ENCODE measurements around the gene THG1L. TPM values are rescaled to one million over a fixed set of nuclear protein-coding genes. Genes with fewer than 3 reads are reported as not detected.

Gene THG1L
- polyA plus RNA-seq, 1 of the 3 experiments (the other 2 are of a cell fraction) = 37.0 TPM

GRCh38 chr5:157766442-157766841 is 35.2 kb downstream of the THG1L start:
- no peak overlapping the region for H3K4me2 ChIP-seq
- DNase-seq = no peak
- no peaks in the 10 kb centered on the region; a peak in 1 of 4 replicates for H3K4me1 ChIP-seq (ENCODE audit: control insufficient read depth in 1 of 2, insufficient read depth in 2 of 2, low read depth in 1 of 2, low read length in 1 of 2)
- H3K9me3 ChIP-seq = no peaks in the 10 kb centered on the region
- H3K9me2 ChIP-seq = no peaks in the 10 kb centered on the region
- H3K9ac ChIP-seq = no peak overlapping the region
- no peaks in the 10 kb centered on the region for H3K27me3 ChIP-seq (ENCODE audit: insufficient read depth)
- H3K27ac ChIP-seq (ENCODE audit: low read depth in 2 of 2, low read length in 1 of 2) = no peak overlapping the region
- ChIA-PET CTCF (interaction anchor here (1.4 to 2.1 kb wide), 2 partner anchors 183 to 1366 kb away, joined by 4 to 6 read pairs; no protein-coding TSS in a partner anchor), POLR2A (no interaction called here)
- H3K36me3 ChIP-seq (replicated peaks in 1 of 2; ENCODE audit: control insufficient read depth in 1 of 2, insufficient read depth in 2 of 2, low read length in 1 of 2) = peaks cover 0 to 3% of the 10 kb centered on the region in 2 experiments
- H3F3A ChIP-seq (replicated peaks; ENCODE audit: insufficient read depth) = no peaks in the 10 kb centered on the region
- no peaks in the 10 kb centered on the region for H4K20me1 ChIP-seq (ENCODE audit: insufficient read depth)
- TF ChIP-seq EZH2phosphoT487 (IDR thresholded peaks at IDR 0.05; ENCODE audit: borderline replicate concordance, low read depth) (no peak), CTCF (IDR thresholded peaks at IDR 0.05) (no peak), TEAD4 (IDR thresholded peaks at IDR 0.05; ENCODE audit: borderline replicate concordance, insufficient read depth) (no peak)
- no peaks in the 10 kb centered on the region for H3K79me2 ChIP-seq (ENCODE audit: insufficient read depth)
- 93% methylated on average over 7 of the region's 7 CpGs for WGBS (ENCODE audit: low lambda C conversion rate)
- H3K4me3 ChIP-seq (ENCODE audit: low read depth in 2 of 2, low read length in 1 of 2) = no peak overlapping the region
- no peak overlapping the region for H2AFZ ChIP-seq (ENCODE audit: low read depth)

GRCh38 chr5:157766902-157767301 is 35.7 kb downstream of the THG1L start:
- WGBS (ENCODE audit: low lambda C conversion rate) = 93% methylated on average over 1 of the region's 1 CpG
- DNase-seq = no peak
- POLR2A ChIA-PET = no interaction called here
- no peaks in the 10 kb centered on the region for H4K20me1 ChIP-seq (ENCODE audit: insufficient read depth)
- CTCF ChIA-PET = interaction anchor here (0.9 to 2.1 kb wide), 3 partner anchors 23 to 1366 kb away, joined by 3 to 4 read pairs (median 3); partner anchors contain the start of gene LSM11
- H3K9me2 ChIP-seq = no peaks in the 10 kb centered on the region
- H3K27ac ChIP-seq (ENCODE audit: low read depth in 2 of 2, low read length in 1 of 2) = no peak overlapping the region
- no peak overlapping the region for H3K4me2 ChIP-seq
- no peak for TF ChIP-seq FOSL2 (IDR thresholded peaks at IDR 0.05; ENCODE audit: borderline replicate concordance, low read depth)
- no peak for TF ChIP-seq SIN3A (IDR thresholded peaks at IDR 0.05; ENCODE audit: borderline replicate concordance, low read depth, low read length)
- no peak for TF ChIP-seq ZBTB33 (IDR thresholded peaks at IDR 0.05; ENCODE audit: borderline replicate concordance, low read depth)
- TF ChIP-seq POLR2AphosphoS5 (IDR thresholded peaks at IDR 0.05; ENCODE audit: low read depth, low read length) = no peak
- TF ChIP-seq EP300 (IDR thresholded peaks at IDR 0.05; ENCODE audit: borderline replicate concordance in 1 of 2, low read depth in 1 of 2, low read length in 1 of 2) = no peak
- TF ChIP-seq RFX5 (IDR thresholded peaks at IDR 0.05; ENCODE audit: low read length) = no peak
- no peak for TF ChIP-seq USF1 (IDR thresholded peaks at IDR 0.05; ENCODE audit: borderline replicate concordance, low read depth)
- TF ChIP-seq GATA2 (CRISPR knock-in tag; IDR thresholded peaks at IDR 0.05) = no peak
- TF ChIP-seq FOXJ3 (CRISPR knock-in tag; IDR thresholded peaks at IDR 0.05) = no peak
- no peak for TF ChIP-seq MAX (IDR thresholded peaks at IDR 0.05; ENCODE audit: low read depth)
- TF ChIP-seq TCF12 (IDR thresholded peaks at IDR 0.05) = no peak
- TF ChIP-seq SMC3 (IDR thresholded peaks at IDR 0.05; ENCODE audit: low read depth, low read length) = no peak
- TF ChIP-seq NFIC (IDR thresholded peaks at IDR 0.05; ENCODE audit: borderline replicate concordance) = no peak
- no peak for TF ChIP-seq TEAD4 (IDR thresholded peaks at IDR 0.05; ENCODE audit: borderline replicate concordance, insufficient read depth)
- no peak for TF ChIP-seq ELF1 (IDR thresholded peaks at IDR 0.05)
- TF ChIP-seq RCOR1 (IDR thresholded peaks at IDR 0.05; ENCODE audit: low read length) = no peak
- no peak overlapping the region for H3K9ac ChIP-seq
- H3K79me2 ChIP-seq (ENCODE audit: insufficient read depth) = no peaks in the 10 kb centered on the region
- no peaks in the 10 kb centered on the region for H3K9me3 ChIP-seq
- no peaks in the 10 kb centered on the region for H3K36me3 ChIP-seq (replicated peaks in 1 of 2; ENCODE audit: control insufficient read depth in 1 of 2, insufficient read depth in 2 of 2, low read length in 1 of 2)
- no peaks in the 10 kb centered on the region for H3K27me3 ChIP-seq (ENCODE audit: insufficient read depth)
- no peaks in the 10 kb centered on the region; a peak in 1 of 4 replicates for H3K4me1 ChIP-seq (ENCODE audit: control insufficient read depth in 1 of 2, insufficient read depth in 2 of 2, low read depth in 1 of 2, low read length in 1 of 2)
- H3K4me3 ChIP-seq (ENCODE audit: low read depth in 2 of 2, low read length in 1 of 2) = no peak overlapping the region
- H2AFZ ChIP-seq (ENCODE audit: low read depth) = no peak overlapping the region
- H3F3A ChIP-seq (replicated peaks; ENCODE audit: insufficient read depth) = no peaks in the 10 kb centered on the region

All from SK-N-SH (cell line).